GM23248 (cell line): ENCODE data around the gene LRMDA. TPM values are rescaled to one million over a fixed set of nuclear protein-coding genes. Genes with fewer than 3 reads are reported as not detected.

Experiments used
- DNase-seq: peaks from one replicate; pipeline ENCODE4 v3.0.0-alpha.2; 2015
- H2AFZ ChIP-seq: fragments of 200-600 bp; sonication (generic); 2 replicates; pipeline ENCODE4 v1.6.1; 2016; ENCODE audit warnings: antibody characterized with exemption
- H3F3A ChIP-seq: fragments of 200-600 bp; sonication (generic); 2 replicates; pipeline ENCODE4 v1.6.1; 2016; ENCODE audit warnings: mild to moderate bottlenecking, antibody characterized with exemption, mixed run types; ENCODE audit not compliant: insufficient read depth
- H3K27ac ChIP-seq: fragments of 200-600 bp; sonication (generic); 2 replicates; pipeline ENCODE4 v1.5.1; 2016; ENCODE audit warnings: mild to moderate bottlenecking
- H3K27me3 ChIP-seq: fragments of 200-600 bp; sonication (generic); replicated peaks from 2 replicates; pipeline ENCODE4 v1.6.1; 2016; ENCODE audit warnings: mild to moderate bottlenecking; ENCODE audit not compliant: insufficient read depth
- H3K36me3 ChIP-seq: fragments of 200-600 bp; sonication (generic); 2 replicates; pipeline ENCODE4 v1.6.1; 2016; ENCODE audit warnings: low read depth, mild to moderate bottlenecking
- H3K4me1 ChIP-seq: fragments of 200-600 bp; sonication (generic); 2 replicates; pipeline ENCODE4 v1.6.1; 2016; ENCODE audit warnings: mild to moderate bottlenecking; ENCODE audit not compliant: insufficient read depth
- H3K4me2 ChIP-seq: fragments of 200-600 bp; sonication (generic); one replicate; pipeline ENCODE4 v1.6.1; 2016; ENCODE audit warnings: mild to moderate bottlenecking; ENCODE audit not compliant: unreplicated experiment
- H3K4me3 ChIP-seq: fragments of 200-600 bp; sonication (generic); 2 replicates; pipeline ENCODE4 v1.5.1; 2016; ENCODE audit warnings: mild to moderate bottlenecking
- H3K79me2 ChIP-seq: fragments of 200-600 bp; sonication (generic); 2 replicates; pipeline ENCODE4 v1.6.1; 2016; ENCODE audit warnings: mild to moderate bottlenecking; ENCODE audit not compliant: insufficient read depth
- H3K9ac ChIP-seq: fragments of 200-600 bp; sonication (generic); 2 replicates; pipeline ENCODE4 v1.6.1; 2016; ENCODE audit warnings: mild to moderate bottlenecking
- H3K9me2 ChIP-seq: fragments of 200-600 bp; sonication (generic); 2 replicates; pipeline ENCODE4 v1.6.1; 2016; ENCODE audit warnings: mixed run types, mild to moderate bottlenecking, moderate library complexity; ENCODE audit not compliant: insufficient read depth
- H3K9me3 ChIP-seq: fragments of 200-600 bp; sonication (generic); one replicate; pipeline ENCODE4 v1.6.1; 2017; ENCODE audit warnings: low read depth
- H4K20me1 ChIP-seq: fragments of 200-600 bp; sonication (generic); 2 replicates; pipeline ENCODE4 v1.6.0; 2016; ENCODE audit not compliant: insufficient read depth
- EZH2 ChIP-seq: fragments of 200-600 bp; sonication (generic); IDR thresholded peaks from 2 replicates; pipeline ENCODE4 v1.6.1; 2018; ENCODE audit warnings: antibody characterized with exemption, mild to moderate bottlenecking; ENCODE audit not compliant: insufficient read depth, poor library complexity, severe bottlenecking
- EZH2phosphoT487 ChIP-seq: fragments of 200-600 bp; sonication (generic); IDR thresholded peaks from 2 replicates; pipeline ENCODE4 v1.6.1; 2018; ENCODE audit warnings: antibody characterized with exemption, moderate library complexity, mild to moderate bottlenecking, low read depth; ENCODE audit not compliant: insufficient read depth
- WGBS, 2 experiments: methylation state at CpG; one replicate each; pipeline ENCODE4 v1.1.6; 2015 to 2017; ENCODE audit warnings: low lambda C conversion rate in 2 of 2, low coverage in 1 of 2; ENCODE audit errors: missing lambda C conversion rate in 2 of 2; 5-methylcytosine and 5-hydroxymethylcytosine counted together
- in situ Hi-C: fragments of 300-500 bp; cut with MboI; formaldehyde crosslinking; loops from 2 replicates; pipeline ENCODE4 v1.15.0; 2020
- polyA plus RNA-seq: library from polyadenylated mRNA; unstranded; fragments of >200 nt; fragmentation: Nextera tagmentation; extraction: Ambion mirVana; gene quantifications from 2 replicates; pipeline ENCODE4 v1.2.1, GENCODE V29; 2016
- total RNA-seq: library from RNA; depleted of rRNA; stranded (reverse); fragments of >200 nt; shearing (Covaris generic); gene quantifications from 2 replicates; pipeline ENCODE4 v1.2.3, GENCODE V29; 2014

LRMDA gene
- total and polyA plus RNA-seq, 2 experiments from 2014 or later, result 2.6 TPM; not detected in 1

DNA sequence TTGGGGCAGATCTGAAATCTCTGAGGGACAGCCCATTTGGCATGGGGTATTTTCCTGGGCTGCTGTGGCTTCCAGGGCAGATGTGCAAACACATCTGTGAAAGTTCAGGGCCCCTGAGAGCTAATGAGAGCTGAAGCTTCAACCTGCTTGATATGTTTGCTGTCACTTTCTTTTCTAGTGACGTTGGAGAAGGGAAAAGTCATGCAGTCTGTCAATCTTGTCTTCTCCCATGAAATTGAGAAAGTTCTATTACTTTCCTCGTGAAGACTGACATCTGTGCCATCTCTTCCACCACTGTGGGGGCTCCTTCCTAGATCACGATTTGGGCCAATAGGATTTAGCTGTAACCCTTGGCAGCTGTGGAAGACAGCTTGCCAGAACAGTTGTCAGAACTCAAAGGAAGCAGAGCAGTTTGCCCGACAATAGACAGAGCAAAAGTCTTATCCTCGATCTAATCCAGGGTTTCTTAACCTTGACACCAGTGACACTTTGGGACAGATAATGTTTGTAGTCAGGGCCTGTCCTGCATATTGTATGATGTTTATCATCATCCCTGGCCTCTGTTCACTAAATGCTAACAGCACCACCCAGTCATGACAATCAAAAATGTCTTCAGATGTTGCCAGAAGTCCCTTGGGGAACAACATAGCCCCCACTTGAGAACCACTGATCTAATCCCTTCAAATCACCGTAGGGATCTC, 586.5 kb downstream of the LRMDA start:
- Histone ChIP-seq H3K9me2 (no peaks in the 10 kb centered on the region; the same call in 1 of the 2 replicates), H4K20me1 (no peaks in the 10 kb centered on the region), H3K79me2 (no peaks in the 10 kb centered on the region), H3K4me1 (no peaks in the 10 kb centered on the region), H2AFZ (no peak overlapping the region), H3K36me3 (no peaks in the 10 kb centered on the region), H3K9me3 (no peaks in the 10 kb centered on the region), H3K27me3 (no peaks in the 10 kb centered on the region), H3K4me2 (no peak overlapping the region), H3K27ac (no peak overlapping the region), H3F3A (no peaks in the 10 kb centered on the region), H3K9ac (no peak overlapping the region), H3K4me3 (no peak overlapping the region)
- TF ChIP-seq EZH2phosphoT487 (no peak), EZH2 (no peak)
- in situ Hi-C loops, result no loop called here
- WGBS, 2 experiments, result 48 to 53% methylated on average over 6 of the region's 6 CpGs
- no peak for DNase-seq

DNA sequence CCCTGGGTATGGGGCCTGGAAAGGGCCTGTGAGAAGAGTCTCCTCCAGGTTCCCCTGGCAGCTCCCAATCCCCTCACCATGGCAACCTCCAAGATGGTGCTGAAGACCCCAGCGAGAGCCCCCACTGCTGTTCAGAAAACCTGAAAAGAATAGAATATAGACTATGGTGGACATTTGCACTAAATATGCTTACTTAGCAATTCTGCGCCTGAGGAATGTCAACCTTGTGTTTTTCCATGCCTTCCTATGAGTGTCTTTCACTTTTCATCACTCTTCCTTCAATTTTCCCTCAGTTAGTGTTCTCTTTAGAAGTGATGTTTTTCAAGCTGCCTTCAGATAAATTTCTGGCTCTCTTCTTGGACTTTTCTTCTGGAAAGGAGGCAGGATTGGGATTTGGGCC, 589.2 kb downstream of the LRMDA start:
- H3F3A ChIP-seq, result no peaks in the 10 kb centered on the region
- TF ChIP-seq EZH2 (no peak), EZH2phosphoT487 (no peak)
- in situ Hi-C loops, result no loop called here
- H3K4me3 ChIP-seq, result no peak overlapping the region
- H3K9ac ChIP-seq, result no peak overlapping the region
- no peaks in the 10 kb centered on the region for H3K4me1 ChIP-seq
- H3K79me2 ChIP-seq, result no peaks in the 10 kb centered on the region
- no peak for DNase-seq
- WGBS, 2 experiments, result 49 to 58% methylated on average over 2 of the region's 2 CpGs
- H3K9me2 ChIP-seq, result no peaks in the 10 kb centered on the region; the same call in 1 of the 2 replicates
- no peaks in the 10 kb centered on the region for H3K9me3 ChIP-seq
- no peaks in the 10 kb centered on the region for H3K27me3 ChIP-seq
- no peak overlapping the region for H3K27ac ChIP-seq
- no peak overlapping the region for H2AFZ ChIP-seq
- H4K20me1 ChIP-seq, result no peaks in the 10 kb centered on the region
- H3K4me2 ChIP-seq, result no peak overlapping the region
- no peaks in the 10 kb centered on the region for H3K36me3 ChIP-seq

DNA sequence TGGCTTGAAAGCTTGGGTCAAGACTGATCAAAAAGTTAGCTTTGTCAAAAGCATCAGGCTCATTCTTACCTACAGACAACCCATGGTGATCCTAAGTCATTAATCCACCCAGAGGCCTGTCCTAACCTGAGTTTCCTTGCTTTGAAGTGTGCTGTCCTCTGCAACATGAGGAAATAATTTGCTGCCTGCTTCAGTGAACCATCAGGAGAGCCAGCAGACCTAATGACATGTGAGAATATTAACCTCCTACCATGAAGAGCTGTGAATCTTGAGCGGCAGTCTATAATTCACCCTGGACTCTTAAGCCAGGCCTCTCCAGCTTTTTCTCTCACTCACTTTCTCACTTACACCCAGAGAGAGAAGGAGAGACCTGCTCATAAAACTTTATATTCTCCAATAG, 590.0 kb downstream of the LRMDA start:
- no peak overlapping the region for H2AFZ ChIP-seq
- TF ChIP-seq EZH2phosphoT487, result no peak
- no peak for TF ChIP-seq EZH2
- H3K4me3 ChIP-seq, result no peak overlapping the region
- no peaks in the 10 kb centered on the region for H3K9me2 ChIP-seq
- no peaks in the 10 kb centered on the region for H3K79me2 ChIP-seq
- H4K20me1 ChIP-seq, result no peaks in the 10 kb centered on the region
- H3K9me3 ChIP-seq, result no peaks in the 10 kb centered on the region
- no peaks in the 10 kb centered on the region for H3K4me1 ChIP-seq
- WGBS, 2 experiments, result 75 to 94% methylated on average over 1 of the region's 1 CpG
- no peak for DNase-seq
- H3F3A ChIP-seq, result no peaks in the 10 kb centered on the region
- no peak overlapping the region for H3K4me2 ChIP-seq
- H3K36me3 ChIP-seq, result no peaks in the 10 kb centered on the region
- no peak overlapping the region for H3K9ac ChIP-seq
- H3K27me3 ChIP-seq, result no peaks in the 10 kb centered on the region
- no peak overlapping the region for H3K27ac ChIP-seq
- in situ Hi-C loops, result no loop called here

DNA sequence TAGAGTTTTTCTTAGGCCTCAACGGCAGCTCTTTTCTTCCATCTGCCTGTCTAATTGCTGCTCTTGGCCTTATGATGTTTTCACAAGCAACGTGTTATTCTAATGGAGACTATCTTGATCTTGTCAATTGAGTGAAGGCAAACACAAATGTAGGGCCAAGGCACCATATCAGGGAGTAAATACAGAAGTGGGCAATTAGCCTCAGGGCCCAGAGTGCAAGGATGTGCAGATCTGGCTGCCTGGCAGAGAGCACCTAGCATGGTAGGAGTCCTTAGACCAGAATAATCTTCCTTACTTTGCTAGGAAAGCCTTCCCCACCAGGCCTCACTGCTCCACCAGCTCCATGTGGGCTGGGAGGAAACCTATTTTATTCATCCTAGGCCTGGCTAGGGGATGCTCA, 590.9 kb downstream of the LRMDA start:
- no peaks in the 10 kb centered on the region for H3K9me3 ChIP-seq
- no peak overlapping the region for H3K4me2 ChIP-seq
- H3K4me1 ChIP-seq, result no peaks in the 10 kb centered on the region
- H3K79me2 ChIP-seq, result no peaks in the 10 kb centered on the region
- no peak overlapping the region for H3K27ac ChIP-seq
- H3K9ac ChIP-seq, result no peak overlapping the region
- TF ChIP-seq EZH2phosphoT487 (no peak), EZH2 (no peak)
- no peaks in the 10 kb centered on the region for H3K36me3 ChIP-seq
- no peaks in the 10 kb centered on the region for H4K20me1 ChIP-seq
- in situ Hi-C loops, result no loop called here
- no peak overlapping the region for H2AFZ ChIP-seq
- H3K4me3 ChIP-seq, result no peak overlapping the region
- H3K27me3 ChIP-seq, result no peaks in the 10 kb centered on the region
- WGBS, 2 experiments, result 49 to 63% methylated on average over 2 of the region's 2 CpGs
- H3F3A ChIP-seq, result no peaks in the 10 kb centered on the region
- no peaks in the 10 kb centered on the region for H3K9me2 ChIP-seq
- no peak for DNase-seq
